CD14-positive monocyte (primary cell): ENCODE data around the gene GABARAPL1. TPM values are rescaled to one million over a fixed set of nuclear protein-coding genes. Genes with fewer than 3 reads are reported as not detected.

Experiments
- DNase-seq, 3 donors: peaks; one replicate each; pipeline ENCODE4 v3.0.0-alpha.2; 2011 to 2022
- H2AFZ ChIP-seq: 2 replicates; pipeline ENCODE4 v1.6.0; 2012; ENCODE audit warnings: mild to moderate bottlenecking, low read depth, low read length, inconsistent platforms; ENCODE audit not compliant: insufficient read depth, poor library complexity, severe bottlenecking
- H3K27ac ChIP-seq, 2 donors: 1 replicate in 1 of 2; 2 replicates in 1 of 2; pipeline ENCODE4 v1.5.1; 2012 to 2013; ENCODE audit warnings: low read length in 2 of 2, control low read depth in 1 of 2, inconsistent platforms in 1 of 2, low read depth in 1 of 2, mild to moderate bottlenecking in 1 of 2
- H3K27me3 ChIP-seq, 2 donors: one replicate each; pipeline versions ENCODE4 v1.6.0 to v1.6.1; 2011 to 2013; ENCODE audit warnings: low read length in 2 of 2; ENCODE audit not compliant: control insufficient read depth in 2 of 2, insufficient read depth in 2 of 2
- H3K36me3 ChIP-seq, 2 donors: replicated peaks in 1 of 2; 1 replicate in 1 of 2; 2 replicates in 1 of 2; pipeline versions ENCODE4 v1.5.1 to v1.6.1; 2012 to 2013; ENCODE audit warnings: low read length in 2 of 2, control low read depth in 1 of 2, inconsistent platforms in 1 of 2, mild to moderate bottlenecking in 1 of 2; ENCODE audit not compliant: insufficient read depth in 2 of 2, control insufficient read depth in 1 of 2
- H3K4me1 ChIP-seq, 2 donors: 1 replicate in 1 of 2; 2 replicates in 1 of 2; pipeline versions ENCODE4 v1.5.1 to v1.6.1; 2012 to 2013; ENCODE audit warnings: low read length in 2 of 2, control low read depth in 1 of 2, inconsistent platforms in 1 of 2, mild to moderate bottlenecking in 1 of 2, moderate library complexity in 1 of 2; ENCODE audit not compliant: insufficient read depth in 2 of 2, control insufficient read depth in 1 of 2
- H3K4me2 ChIP-seq: replicated peaks from 2 replicates; pipeline ENCODE3; 2012; ENCODE audit warnings: low read length, moderate library complexity, mild to moderate bottlenecking; ENCODE audit not compliant: poor library complexity, severe bottlenecking; ENCODE audit errors: extremely low read depth
- H3K4me3 ChIP-seq, 3 experiments: fragments of 200-600 bp in 1 of 3; sonication (generic) in 1 of 3; replicated peaks in 1 of 3; 1 replicate in 2 of 3; 2 replicates in 1 of 3; pipeline ENCODE4 v1.5.1; 2011 to 2013; ENCODE audit warnings: low read length in 3 of 3, mild to moderate bottlenecking in 3 of 3, control low read depth in 2 of 3, low read depth in 2 of 3, inconsistent platforms in 1 of 3, moderate library complexity in 1 of 3
- H3K79me2 ChIP-seq: 2 replicates; pipeline ENCODE4 v1.6.0; 2012; ENCODE audit warnings: mild to moderate bottlenecking, control low read depth, inconsistent platforms, low read length, moderate library complexity; ENCODE audit not compliant: insufficient read depth
- H3K9ac ChIP-seq: 2 replicates; pipeline ENCODE4 v1.6.0; 2017; ENCODE audit warnings: low read length, mild to moderate bottlenecking; ENCODE audit not compliant: insufficient read depth, poor library complexity, severe bottlenecking
- H3K9me3 ChIP-seq, 2 donors: replicated peaks in 1 of 2; 1 replicate in 1 of 2; 2 replicates in 1 of 2; pipeline versions ENCODE4 v1.5.1 to v1.6.1; 2012 to 2013; ENCODE audit warnings: low read length in 2 of 2, control low read depth in 1 of 2; ENCODE audit not compliant: control insufficient read depth in 1 of 2, insufficient read depth in 1 of 2
- H4K20me1 ChIP-seq: 2 replicates; pipeline ENCODE4 v1.6.0; 2012; ENCODE audit warnings: mild to moderate bottlenecking, low read length, control low read depth, moderate library complexity; ENCODE audit not compliant: insufficient read depth
- H3K27ac Mint-ChIP-seq, 7 donors: one replicate each; pipeline ENCODE4 v1.8.0; 2020; ENCODE audit warnings: mild to moderate bottlenecking in 7 of 7, mixed read lengths in 7 of 7, moderate library complexity in 6 of 7, inconsistent platforms in 2 of 7
- H3K27me3 Mint-ChIP-seq, 3 donors: one replicate each; pipeline ENCODE4 v1.8.0; 2021 to 2022; ENCODE audit warnings: low read depth in 3 of 3, mild to moderate bottlenecking in 3 of 3, mixed read lengths in 3 of 3, moderate library complexity in 3 of 3, inconsistent platforms in 1 of 3
- H3K36me3 Mint-ChIP-seq, 2 donors: one replicate each; pipeline ENCODE4 v1.8.0; 2020; ENCODE audit warnings: mixed read lengths in 2 of 2, inconsistent platforms in 1 of 2, mild to moderate bottlenecking in 1 of 2
- H3K4me1 Mint-ChIP-seq: one replicate; pipeline ENCODE4 v1.8.0; 2020; ENCODE audit warnings: mild to moderate bottlenecking, mixed read lengths
- H3K4me3 Mint-ChIP-seq, 2 donors: one replicate each; pipeline ENCODE4 v1.8.0; 2020; ENCODE audit warnings: mild to moderate bottlenecking in 2 of 2, mixed read lengths in 2 of 2, moderate library complexity in 1 of 2
- H3K9me3 Mint-ChIP-seq, 7 donors: one replicate each; pipeline ENCODE4 v1.8.0; 2020 to 2022; ENCODE audit warnings: mixed read lengths in 7 of 7, mild to moderate bottlenecking in 6 of 7, moderate library complexity in 6 of 7, inconsistent platforms in 2 of 7
- WGBS: methylation state at CpG from one replicate; pipeline ENCODE4 v1.1.5; 2013; ENCODE audit warnings: missing lambda C conversion rate; ENCODE audit not compliant: insufficient coverage; 5-methylcytosine and 5-hydroxymethylcytosine counted together
- intact Hi-C, 2 donors: fragments of 100-400 bp; cut with micrococcal nuclease; formaldehyde crosslinking; loops; one replicate each; pipeline versions ENCODE4 v1.15.0 to v1.15.1; 2023
- polyA minus RNA-seq: library from RNA; depleted of rRNA, polyadenylated mRNA; stranded (reverse); fragments of >200 nt; gene quantifications from 2 replicates; pipeline ENCODE4 v1.2.3, GENCODE V29; 2012
- polyA plus RNA-seq, 3 donors: library from polyadenylated mRNA; depleted of rRNA in 1 of 3; unstranded in 2 of 3; stranded (reverse) in 1 of 3; fragments of 300-500 nt in 2 of 3; fragments of >200 nt in 1 of 3; fragmentation: Illumina TruSeq in 2 of 3; gene quantifications; 1 replicate in 2 of 3; 2 replicates in 1 of 3; pipeline ENCODE4 v1.2.3, GENCODE V29; 2012 to 2021
- total RNA-seq, 12 experiments: library from RNA in 1 of 12; stranded (reverse) in 1 of 12; fragments of 120-200 nt in 1 of 12; gene quantifications; one replicate each; pipeline ENCODE4 v1.2.4 and lab custom pipeline; 2013 to 2026; ENCODE audit warnings: mixed read lengths in 6 of 12, inconsistent platforms in 1 of 12
- TF ChIP-seq, protein P1 (sequence below): fragments of 200-600 bp; IDR thresholded peaks from one replicate; pipeline ENCODE4 v1.8.0; 2022; ENCODE audit warnings: antibody characterized with exemption, mild to moderate bottlenecking

Gene GABARAPL1
- 190 TPM for total RNA-seq (2013)
- polyA plus RNA-seq, result 100 to 1,000 TPM in 1 of 3 donors, 10 to 100 TPM in 2; 13.1 to 291 (median 15.5) TPM
- 152 and 218 TPM in 2 replicates for polyA minus RNA-seq
- 105 to 723 (median 485) reads per million in 11 experiments for total RNA-seq (lab: John Stamatoyannopoulos, UW)

DNA sequence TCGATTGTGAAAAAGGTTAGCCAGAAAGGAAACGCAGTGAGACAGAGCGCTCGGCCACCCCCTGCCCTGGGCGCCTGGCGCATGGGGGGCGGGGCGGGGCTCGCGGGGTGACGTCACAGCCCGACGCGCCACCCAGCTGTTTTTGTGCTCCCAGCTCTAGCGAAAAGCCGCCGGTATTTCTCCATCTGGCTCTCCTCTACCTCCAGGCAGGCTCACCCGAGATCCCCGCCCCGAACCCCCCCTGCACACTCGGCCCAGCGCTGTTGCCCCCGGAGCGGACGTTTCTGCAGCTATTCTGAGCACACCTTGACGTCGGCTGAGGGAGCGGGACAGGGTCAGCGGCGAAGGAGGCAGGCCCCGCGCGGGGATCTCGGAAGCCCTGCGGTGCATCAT is at the start of gene GABARAPL1:
Gene GABARAPL1 (plus strand): TSS at position 139 of the 393 bp plus-strand sequence. CDS start 253 bp downstream, at position 392.
- peak within 1 kb of the TSS; percentile 99 for H3K9ac ChIP-seq
- peaks cover under 1 to 5% of the 10 kb centered on the region in 2 donors for H3K36me3 ChIP-seq
- Mint-ChIP-seq H3K27me3 (peaks cover 1 to 6% (median 3%) of the 10 kb centered on the region in 3 donors), H3K9me3 (peaks cover 0 to 2% (median 0%) of the 10 kb centered on the region in 7 donors), H3K4me1 (peaks cover 17% of the 10 kb centered on the region), H3K4me3 (peak within 1 kb of the TSS; percentile 96 to 99), H3K27ac (peak within 1 kb of the TSS; percentile 99 to 100 (median 99)), H3K36me3 (peaks cover 22 to 23% of the 10 kb centered on the region in 2 donors)
- H3K9me3 ChIP-seq, result no peaks in the 10 kb centered on the region
- H2AFZ ChIP-seq, result no peak within 1 kb of the TSS
- peaks cover 18 to 25% of the 10 kb centered on the region in 2 donors for H3K4me1 ChIP-seq
- TF ChIP-seq, protein P1, sequence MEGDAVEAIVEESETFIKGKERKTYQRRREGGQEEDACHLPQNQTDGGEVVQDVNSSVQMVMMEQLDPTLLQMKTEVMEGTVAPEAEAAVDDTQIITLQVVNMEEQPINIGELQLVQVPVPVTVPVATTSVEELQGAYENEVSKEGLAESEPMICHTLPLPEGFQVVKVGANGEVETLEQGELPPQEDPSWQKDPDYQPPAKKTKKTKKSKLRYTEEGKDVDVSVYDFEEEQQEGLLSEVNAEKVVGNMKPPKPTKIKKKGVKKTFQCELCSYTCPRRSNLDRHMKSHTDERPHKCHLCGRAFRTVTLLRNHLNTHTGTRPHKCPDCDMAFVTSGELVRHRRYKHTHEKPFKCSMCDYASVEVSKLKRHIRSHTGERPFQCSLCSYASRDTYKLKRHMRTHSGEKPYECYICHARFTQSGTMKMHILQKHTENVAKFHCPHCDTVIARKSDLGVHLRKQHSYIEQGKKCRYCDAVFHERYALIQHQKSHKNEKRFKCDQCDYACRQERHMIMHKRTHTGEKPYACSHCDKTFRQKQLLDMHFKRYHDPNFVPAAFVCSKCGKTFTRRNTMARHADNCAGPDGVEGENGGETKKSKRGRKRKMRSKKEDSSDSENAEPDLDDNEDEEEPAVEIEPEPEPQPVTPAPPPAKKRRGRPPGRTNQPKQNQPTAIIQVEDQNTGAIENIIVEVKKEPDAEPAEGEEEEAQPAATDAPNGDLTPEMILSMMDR, result no peak
- H3K27me3 ChIP-seq, result no peaks in the 10 kb centered on the region
- peak; percentile 88 to 92 (median 89) for DNase-seq
- intact Hi-C loops, result loop anchor here in 1 of 2 donors (10.0 kb wide), 3 partner anchors 58 to 348 kb away; partner anchors contain the start of gene CLEC2B
- under 1% methylated on average over 34 of the region's 35 CpGs for WGBS
- peaks cover 3% of the 10 kb centered on the region for H3K79me2 ChIP-seq
- H3K27ac ChIP-seq, result peak within 1 kb of the TSS; percentile 99 to 100
- H3K4me2 ChIP-seq, result peak within 1 kb of the TSS; percentile 84
- peak within 1 kb of the TSS; percentile 88 to 95 (median 94) for H3K4me3 ChIP-seq
- peaks cover 32% of the 10 kb centered on the region for H4K20me1 ChIP-seq

DNA sequence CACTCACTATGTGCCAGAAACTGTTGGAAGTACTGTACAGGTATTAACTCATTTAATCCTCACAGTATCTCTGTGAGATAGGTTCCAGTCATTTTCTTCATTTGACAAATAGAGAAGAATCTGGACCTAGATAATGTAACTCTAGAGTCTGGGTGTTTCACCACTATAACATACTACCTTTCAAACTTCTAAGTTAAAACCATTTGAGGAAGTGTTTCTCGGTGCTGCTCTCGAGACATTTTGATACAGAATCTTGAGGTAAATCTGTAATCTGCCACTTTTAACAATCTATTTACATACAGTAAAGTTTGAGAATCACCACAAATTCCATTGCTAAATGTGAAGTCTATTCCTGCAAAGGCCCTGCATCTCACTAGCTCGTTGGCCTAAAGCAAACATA is 49.6 kb upstream of the GABARAPL1 start:
- Histone ChIP-seq H3K9ac (no peak overlapping the region), H3K4me3 (no peak overlapping the region), H3K4me1 (peaks cover 56 to 70% of the 10 kb centered on the region in 2 donors), H3K9me3 (no peaks in the 10 kb centered on the region), H3K36me3 (no peaks in the 10 kb centered on the region), H2AFZ (no peak overlapping the region), H3K79me2 (no peaks in the 10 kb centered on the region), H3K27me3 (no peaks in the 10 kb centered on the region), H4K20me1 (no peaks in the 10 kb centered on the region), H3K27ac (no peak overlapping the region), H3K4me2 (no peak overlapping the region)
- Mint-ChIP-seq H3K27ac (peak overlapping the region in 1 of 7 donors; percentile 32), H3K9me3 (no peaks in the 10 kb centered on the region), H3K4me1 (peaks cover 65% of the 10 kb centered on the region), H3K36me3 (no peaks in the 10 kb centered on the region), H3K4me3 (no peak overlapping the region), H3K27me3 (no peaks in the 10 kb centered on the region)
- intact Hi-C loops, result no loop called here
- TF ChIP-seq, protein P1, result no peak
- peak in 1 of 3 donors; percentile 55 for DNase-seq
- WGBS, result no CpG with 5 or more reads among the region's 3 CpGs
